HG02840 (cell line): ENCODE measurements around the gene B3GNT5.

ENCODE experiments used
- ATAC-seq: cut with Tn5 transposase; IDR thresholded peaks from one replicate; pipeline ENCODE4 v1.9.1; 2021; ENCODE audit warnings: mild to moderate bottlenecking, moderate library complexity, moderate number of reproducible peaks; ENCODE audit not compliant: unreplicated experiment, low FRiP score

The B3GNT5 gene

GRCh38 chr3:183317271-183317670 is 64.2 kb downstream of the B3GNT5 start:
- no peak for ATAC-seq

GRCh38 chr3:183317886-183318865 is 65.1 kb downstream of the B3GNT5 start:
- no peak for ATAC-seq

GRCh38 chr3:183318877-183319276 is 65.8 kb downstream of the B3GNT5 start:
- no peak for ATAC-seq

GRCh38 chr3:183319371-183319770 is 66.3 kb downstream of the B3GNT5 start:
- no peak for ATAC-seq
